GM10266 (cell line): ENCODE measurements around the gene ATP8B3.

ENCODE experiments used
- DNase-seq: peaks from one replicate; pipeline ENCODE4 v3.0.0; 2012; ENCODE audit errors: extremely low spot score
- TF ChIP-seq, protein P1 (sequence below): IDR thresholded peaks from 2 replicates; pipeline ENCODE4 v1.5.1; 2012; ENCODE audit warnings: mild to moderate bottlenecking, low read depth; ENCODE audit not compliant: control insufficient read depth, insufficient read depth; ENCODE audit errors: missing control alignments

ATP8B3 gene

GRCh38 chr19:1786668-1787067 is 25.4 kb downstream of the ATP8B3 start:
- DNase-seq = no peak
- TF ChIP-seq, protein P1, sequence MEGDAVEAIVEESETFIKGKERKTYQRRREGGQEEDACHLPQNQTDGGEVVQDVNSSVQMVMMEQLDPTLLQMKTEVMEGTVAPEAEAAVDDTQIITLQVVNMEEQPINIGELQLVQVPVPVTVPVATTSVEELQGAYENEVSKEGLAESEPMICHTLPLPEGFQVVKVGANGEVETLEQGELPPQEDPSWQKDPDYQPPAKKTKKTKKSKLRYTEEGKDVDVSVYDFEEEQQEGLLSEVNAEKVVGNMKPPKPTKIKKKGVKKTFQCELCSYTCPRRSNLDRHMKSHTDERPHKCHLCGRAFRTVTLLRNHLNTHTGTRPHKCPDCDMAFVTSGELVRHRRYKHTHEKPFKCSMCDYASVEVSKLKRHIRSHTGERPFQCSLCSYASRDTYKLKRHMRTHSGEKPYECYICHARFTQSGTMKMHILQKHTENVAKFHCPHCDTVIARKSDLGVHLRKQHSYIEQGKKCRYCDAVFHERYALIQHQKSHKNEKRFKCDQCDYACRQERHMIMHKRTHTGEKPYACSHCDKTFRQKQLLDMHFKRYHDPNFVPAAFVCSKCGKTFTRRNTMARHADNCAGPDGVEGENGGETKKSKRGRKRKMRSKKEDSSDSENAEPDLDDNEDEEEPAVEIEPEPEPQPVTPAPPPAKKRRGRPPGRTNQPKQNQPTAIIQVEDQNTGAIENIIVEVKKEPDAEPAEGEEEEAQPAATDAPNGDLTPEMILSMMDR = no peak

DNA sequence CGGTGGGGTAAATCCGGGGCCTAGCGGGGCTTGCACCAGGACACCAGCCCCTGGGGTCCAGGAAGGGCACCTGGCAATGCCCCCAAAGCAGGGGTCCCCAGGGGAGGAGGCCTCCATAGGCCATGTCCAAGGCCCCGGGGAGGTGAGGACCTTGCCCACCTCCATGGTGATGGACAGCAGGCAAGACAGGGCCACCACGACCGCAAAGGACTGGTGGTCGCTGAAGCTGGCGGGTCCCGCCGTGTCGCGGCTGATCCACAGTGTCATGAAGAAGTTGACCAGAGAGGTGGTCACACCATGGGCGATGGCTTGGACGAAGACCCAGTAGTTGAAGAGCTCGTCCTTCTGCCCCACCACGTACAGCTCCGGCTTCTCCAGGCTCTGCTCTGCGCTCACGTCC is 26.8 kb downstream of the ATP8B3 start:
- TF ChIP-seq, protein P1 = no peak
- DNase-seq = no peak

- TF ChIP-seq, protein P1 = no peak
- no peak for DNase-seq
Observed at GRCh38 chr19:1783874-1784273, 28.2 kb downstream of the ATP8B3 start.

- DNase-seq = no peak
- TF ChIP-seq, protein P1 = no peak
Observed at GRCh38 chr19:1783354-1783753, 28.7 kb downstream of the ATP8B3 start.

DNA sequence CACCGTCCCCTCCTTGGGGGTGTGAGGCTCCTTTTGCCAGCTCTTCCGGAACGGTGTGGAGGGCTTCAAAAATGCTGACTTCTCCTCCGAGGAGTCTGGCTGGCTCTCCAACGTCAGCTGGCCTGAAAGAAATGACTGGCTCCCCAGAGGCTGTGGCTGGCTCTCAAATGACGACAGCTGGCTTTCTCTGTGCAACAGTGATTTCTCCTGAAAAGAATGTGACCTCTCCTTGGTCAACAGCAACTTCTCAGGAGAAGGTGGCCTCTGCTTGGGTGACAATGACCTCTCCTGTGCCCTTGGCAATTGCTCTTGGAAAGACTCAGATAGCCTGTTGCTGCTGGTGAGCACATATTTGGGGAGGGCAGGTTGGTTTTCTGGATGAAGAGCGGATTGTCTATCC is 29.6 kb downstream of the ATP8B3 start:
- TF ChIP-seq, protein P1 = no peak
- DNase-seq = no peak

- no peak for DNase-seq
- TF ChIP-seq, protein P1 = no peak
Observed at GRCh38 chr19:1780272-1780958, 31.7 kb downstream of the ATP8B3 start.

GRCh38 chr19:1779574-1779973 is 32.5 kb downstream of the ATP8B3 start:
- no peak for DNase-seq
- TF ChIP-seq, protein P1 = no peak
